ENCODE measurements around the gene RCVRN. TPM values are rescaled to one million over a fixed set of nuclear protein-coding genes. Genes with fewer than 3 reads are reported as not detected.

RCVRN gene
- total RNA-seq: not detected in 2 replicates

GRCh38 chr17:9905078-9905415 lies at the start of gene RCVRN:
TSS of gene RCVRN (minus strand) at chr17:9905271. CDS start at chr17:9905180, 91 bp downstream.

Other genes starting within 250 kb of the RCVRN start
- not detected in 2 replicates for gene DHRS7C, start 113.7 kb downstream of the RCVRN start, total RNA-seq
- gene GSG1L2, start 83.2 kb downstream of the RCVRN start, total RNA-seq: not detected in 2 replicates
- not detected in 2 replicates for gene GLP2R, start 79.3 kb downstream of the RCVRN start, total RNA-seq

Measured in epithelial cell of umbilical artery (primary cell).